ENCODE data around the gene DGCR8. TPM values are rescaled to one million over a fixed set of nuclear protein-coding genes. Genes with fewer than 3 reads are reported as not detected.

DGCR8 gene
- total and polyA plus RNA-seq, 2 of the 4 experiments (the other 2 are of a cell fraction) = 16.7 to 25.3 TPM

DNA sequence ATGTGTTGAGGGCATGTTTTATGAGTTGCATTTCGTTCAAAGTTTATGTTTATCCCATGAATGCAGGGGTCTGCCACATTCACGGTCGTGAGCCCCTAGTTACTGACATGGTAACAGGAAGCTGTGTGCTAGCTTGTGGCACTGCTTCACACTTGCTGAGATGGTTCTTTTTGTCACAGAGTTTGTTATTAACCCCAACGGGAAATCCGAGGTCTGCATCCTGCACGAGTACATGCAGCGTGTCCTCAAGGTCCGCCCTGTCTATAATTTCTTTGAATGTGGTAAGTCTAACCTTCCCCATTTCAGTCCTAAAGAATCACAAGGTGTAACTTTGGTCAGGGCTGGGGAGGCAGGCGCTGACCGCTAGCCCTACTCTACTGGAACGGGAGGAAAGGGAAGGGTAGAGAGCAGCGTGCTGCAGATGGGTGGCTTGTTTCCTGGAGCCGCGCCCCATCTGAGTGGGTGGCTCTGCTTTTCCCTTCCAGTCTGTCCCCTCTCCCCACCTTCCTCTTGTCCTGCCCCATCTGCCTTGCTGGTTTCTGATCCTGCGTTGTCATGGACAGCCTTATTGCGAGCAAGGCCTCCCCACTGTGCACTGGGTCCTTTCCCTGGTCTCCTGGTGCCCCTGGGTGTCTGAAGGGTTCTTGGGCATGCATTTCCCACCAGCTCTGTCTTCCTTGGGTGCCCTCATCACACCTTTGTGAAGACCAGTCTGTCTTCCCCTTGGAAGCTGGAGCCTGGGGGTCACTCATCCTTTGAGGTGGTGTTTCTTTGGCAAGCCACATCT lies 11.8 kb downstream of the DGCR8 start:
- H2AK5ac ChIP-seq (ENCODE audit: low read depth, low read length) = no peak overlapping the region
- no peak overlapping the region for H2AFZ ChIP-seq (replicated peaks; ENCODE audit: low read length, poor library complexity)
- no peak overlapping the region for H3K27ac ChIP-seq (ENCODE audit: insufficient read depth, low read length)
- no peak overlapping the region for H3K4ac ChIP-seq (ENCODE audit: low read depth, low read length)
- no peak overlapping the region for H3K23ac ChIP-seq (ENCODE audit: low read depth, low read length)
- no peak overlapping the region for H2BK15ac ChIP-seq (ENCODE audit: low read depth, low read length)
- H3K9me1 ChIP-seq (ENCODE audit: insufficient read depth, low read length) = peaks cover 2% of the 10 kb centered on the region; the same call in 1 of the 2 replicates
- intact Hi-C loops (cut with micrococcal nuclease) = no loop called here
- dilution Hi-C loops (cut with HindIII; ENCODE audit: low sequenced_read_pairs, unreplicated experiment) = no loop called here
- peaks cover 83% of the 10 kb centered on the region for H3K36me3 ChIP-seq (ENCODE audit: control insufficient read depth, insufficient read depth, low read length)
- DNase-seq (no peak), ATAC-seq (ENCODE audit: low read depth) (no peak)
- H3K79me1 ChIP-seq (ENCODE audit: low read depth in 1 of 2, low read length in 2 of 2) = peaks cover 40 to 81% of the 10 kb centered on the region in 2 experiments
- H4K5ac ChIP-seq (ENCODE audit: low read depth, low read length) = no peak overlapping the region
- 100% methylated on average over 1 of the region's 16 CpGs; no CpG with 5 or more reads in 1 of the 2 experiments for WGBS, 2 experiments (ENCODE audit: extremely low coverage in 2 of 2, insufficient read length in 1 of 2)
- no peak overlapping the region for H3K56ac ChIP-seq (ENCODE audit: extremely low read depth, insufficient read depth, low read length)
- in situ Hi-C loops (cut with MboI; ENCODE audit: low sequenced_read_pairs) = no loop called here
- H3K4me1 ChIP-seq (ENCODE audit: control insufficient read depth, insufficient read depth, low read length) = peaks cover 4% of the 10 kb centered on the region; the same call in 1 of the 2 replicates
- BruUV-seq (replicated peaks) = no TSS peak
- POLR2A ChIA-PET (ENCODE audit: unreplicated experiment) = no interaction called here
- H2AK9ac ChIP-seq (replicated peaks; ENCODE audit: low read depth, low read length, poor library complexity) = no peak overlapping the region
- TF ChIP-seq RCOR1 (IDR thresholded peaks at IDR 0.05; ENCODE audit: insufficient replicate concordance, low read length) (no peak), POLR2A (IDR thresholded peaks at IDR 0.05; ENCODE audit: low read depth, low read length) (no peak), USF2 (IDR thresholded peaks at IDR 0.05; ENCODE audit: low read depth, low read length) (no peak), CTCF (conservative IDR thresholded peaks at IDR 0.05; ENCODE audit: low read depth, low read length) (no peak), BHLHE40 (IDR thresholded peaks at IDR 0.05; ENCODE audit: low read depth, low read length) (no peak), NFE2L2 (IDR thresholded peaks at IDR 0.05; ENCODE audit: low read depth, low read length) (no peak), MXI1 (IDR thresholded peaks at IDR 0.05; ENCODE audit: borderline replicate concordance, low read depth, low read length) (no peak), CEBPB (IDR thresholded peaks at IDR 0.05; ENCODE audit: low read depth, low read length) (no peak), MAFK (IDR thresholded peaks at IDR 0.05; ENCODE audit: low read depth, low read length) (no peak), RFX5 (IDR thresholded peaks at IDR 0.05; ENCODE audit: low read depth, low read length) (no peak)
- no peak overlapping the region for H2BK5ac ChIP-seq (ENCODE audit: low read depth, low read length, poor library complexity, severe bottlenecking)
- peaks cover 46% of the 10 kb centered on the region for H4K20me1 ChIP-seq (ENCODE audit: insufficient read depth, low read length)
- no peak overlapping the region for H3K4me2 ChIP-seq (ENCODE audit: low read depth, low read length)
- no peak overlapping the region for H4K8ac ChIP-seq (ENCODE audit: low read depth in 2 of 2, low read length in 2 of 2)
- H3K18ac ChIP-seq (ENCODE audit: low read depth, low read length) = no peak overlapping the region
- H3K27me3 ChIP-seq (ENCODE audit: control insufficient read depth, insufficient read depth, low read length) = no peaks in the 10 kb centered on the region
- H2BK120ac ChIP-seq (ENCODE audit: low read depth, low read length) = no peak overlapping the region
- no peak overlapping the region for H3K14ac ChIP-seq (replicated peaks; ENCODE audit: low read depth, low read length)
- no peak overlapping the region for H3K4me3 ChIP-seq (ENCODE audit: insufficient read depth, low read depth, low read length)
- CTCF ChIA-PET = no interaction called here
- no peak overlapping the region for H4K91ac ChIP-seq (ENCODE audit: insufficient read depth, low read depth, low read length)
- no peak overlapping the region for H3K9ac ChIP-seq (ENCODE audit: low read depth, low read length)
- no peak overlapping the region for H2BK20ac ChIP-seq (ENCODE audit: low read depth, low read length)
- no peaks in the 10 kb centered on the region for H3K9me3 ChIP-seq (ENCODE audit: control insufficient read depth, insufficient read depth, low read length)
